HG03064 (cell line): Measurements from ENCODE around the gene SLC13A5.
"Not testable (repeated sequence)": the region's sequence is repeated elsewhere in the genome, so short reads cannot be mapped to it uniquely, and the experiment has no call there.

Experiments
- ATAC-seq: cut with Tn5 transposase; IDR thresholded peaks from one replicate; pipeline ENCODE4 v1.9.1; 2021; ENCODE audit warnings: low read depth; ENCODE audit not compliant: unreplicated experiment

The SLC13A5 gene

DNA sequence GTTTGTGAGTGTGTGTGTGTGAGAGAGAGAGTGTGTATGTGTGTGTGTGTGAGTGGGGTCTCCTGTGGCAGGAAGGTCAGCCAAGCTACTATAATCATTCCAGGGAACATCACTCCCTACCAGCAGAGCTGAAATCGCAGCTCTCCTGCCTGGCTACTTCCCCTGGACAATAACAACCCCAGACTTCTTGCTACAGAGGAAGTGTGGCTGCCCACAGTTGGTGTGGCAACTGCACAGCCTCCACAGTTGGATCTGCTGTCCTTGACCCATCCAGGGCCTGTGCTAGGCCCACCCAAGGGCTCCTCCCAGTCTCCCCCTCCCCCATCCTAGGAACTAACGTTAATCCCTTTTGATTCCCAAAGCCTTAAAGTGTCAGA, 1.5 kb downstream of the SLC13A5 start:
- ATAC-seq, result no peak

DNA sequence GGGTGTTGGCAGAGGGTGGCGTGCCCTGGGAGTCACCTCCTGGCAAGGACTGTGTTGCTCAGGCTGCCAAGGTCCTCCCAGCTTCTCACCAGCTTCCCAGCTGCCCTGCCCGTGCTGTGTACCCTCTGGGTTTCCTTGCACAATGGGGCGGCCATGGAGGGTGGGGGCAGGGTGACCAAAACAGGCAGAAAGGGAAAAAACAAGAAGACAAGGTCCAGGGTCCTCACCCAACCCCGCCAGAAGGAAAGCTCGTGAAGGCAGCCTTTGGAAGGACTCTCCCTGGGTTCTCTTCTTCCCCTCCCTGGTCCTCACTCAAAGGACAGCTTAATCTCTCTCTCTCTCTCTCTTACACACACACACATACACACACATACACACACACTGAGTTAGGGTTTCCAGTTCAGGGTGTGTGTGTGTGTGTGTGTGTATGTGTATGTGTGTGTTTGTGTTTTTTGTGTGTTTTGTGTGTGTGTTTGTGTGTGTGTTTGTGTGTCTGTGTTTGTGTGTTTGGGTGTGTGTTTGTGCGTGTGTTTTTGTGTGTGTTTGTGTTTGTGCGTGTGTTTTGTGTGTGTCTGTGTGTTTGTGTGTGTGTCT, 2.0 kb downstream of the SLC13A5 start:
- no peak for ATAC-seq

DNA sequence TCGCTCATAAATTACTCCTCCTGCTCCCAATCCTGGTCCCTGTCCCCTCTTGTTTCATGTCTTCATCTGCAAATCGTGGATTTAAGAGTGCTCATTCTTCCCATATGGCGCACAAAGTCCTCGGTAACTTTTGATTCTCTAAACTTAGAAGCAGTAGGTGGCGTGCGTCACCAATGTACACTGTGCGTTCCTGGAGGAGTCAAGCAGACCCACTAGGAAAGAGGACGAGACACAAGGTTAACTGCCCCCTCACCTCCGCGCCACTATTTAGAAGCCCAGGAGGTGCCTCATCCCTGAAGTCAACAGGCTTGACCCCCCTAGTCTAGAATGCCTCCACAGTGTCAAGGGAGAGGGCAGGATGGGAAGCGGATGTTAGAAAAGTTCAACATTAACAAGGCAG, 2.9 kb downstream of the SLC13A5 start:
- no peak for ATAC-seq

DNA sequence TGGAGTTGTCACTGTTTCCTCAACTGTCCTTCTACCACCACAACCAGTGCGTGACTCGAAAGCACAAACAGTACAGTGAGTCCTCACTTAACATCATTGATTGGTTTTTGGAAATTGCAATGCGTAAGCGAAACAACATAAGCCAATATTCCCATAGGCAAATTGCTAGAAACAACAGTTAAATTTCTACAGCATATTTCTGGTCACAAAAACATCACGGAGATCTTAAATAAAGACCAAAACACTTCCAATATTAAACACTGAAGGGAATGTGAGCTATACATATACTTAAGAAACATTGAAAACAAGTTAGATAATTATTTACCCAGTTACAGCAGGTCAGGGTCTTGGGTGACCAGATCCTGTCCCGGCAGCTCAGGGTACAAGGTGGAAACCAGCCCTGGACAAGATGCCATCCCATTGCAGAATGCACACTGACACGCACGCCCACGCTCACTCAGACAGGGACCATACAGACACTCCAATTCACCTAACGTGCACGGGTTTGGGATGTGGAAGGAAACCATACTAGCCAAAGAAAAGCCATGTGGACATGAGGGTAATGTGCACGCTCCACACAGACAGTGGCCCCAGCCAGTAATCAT, 4.7 kb downstream of the SLC13A5 start:
- no peak for ATAC-seq

DNA sequence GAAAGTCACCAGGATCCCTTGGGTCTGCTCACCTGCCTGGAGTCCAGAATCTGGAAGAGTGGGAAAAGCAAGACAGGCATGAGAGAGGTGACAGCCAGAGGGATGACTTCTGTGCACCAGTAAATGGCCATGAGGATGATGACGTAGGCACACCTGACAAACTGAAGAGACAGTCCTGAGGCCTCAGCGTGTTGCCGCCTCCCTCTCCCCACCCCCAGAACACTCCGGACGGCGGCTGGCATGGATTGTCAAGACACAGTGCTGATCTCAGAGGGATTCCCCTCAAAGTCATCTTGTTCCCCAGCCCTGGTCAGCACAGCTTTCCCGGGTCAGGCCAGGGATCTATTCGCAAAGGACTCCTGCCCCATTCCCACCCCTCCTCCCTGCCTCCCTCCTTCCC, 6.2 kb downstream of the SLC13A5 start:
- no peak for ATAC-seq

DNA sequence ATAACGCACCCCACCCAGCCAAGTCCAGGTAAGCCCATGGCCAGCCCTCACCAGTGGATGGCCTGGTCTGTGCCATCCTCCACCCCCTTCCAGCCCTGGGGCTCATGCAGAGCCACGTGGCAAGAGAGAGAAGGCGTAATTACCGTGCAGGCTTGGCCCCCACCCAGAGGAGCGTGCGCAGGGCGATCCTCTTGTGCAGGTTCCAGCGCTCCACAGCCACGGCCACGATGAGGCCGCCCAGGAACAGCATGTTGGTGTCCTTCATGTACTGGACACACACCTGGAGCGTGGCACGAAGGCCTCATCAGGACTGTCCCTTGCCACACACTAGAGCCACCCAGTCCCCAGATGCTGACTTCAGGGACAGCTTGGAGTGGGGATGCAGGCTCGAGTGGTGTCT, 6.7 kb downstream of the SLC13A5 start:
- no peak for ATAC-seq

DNA sequence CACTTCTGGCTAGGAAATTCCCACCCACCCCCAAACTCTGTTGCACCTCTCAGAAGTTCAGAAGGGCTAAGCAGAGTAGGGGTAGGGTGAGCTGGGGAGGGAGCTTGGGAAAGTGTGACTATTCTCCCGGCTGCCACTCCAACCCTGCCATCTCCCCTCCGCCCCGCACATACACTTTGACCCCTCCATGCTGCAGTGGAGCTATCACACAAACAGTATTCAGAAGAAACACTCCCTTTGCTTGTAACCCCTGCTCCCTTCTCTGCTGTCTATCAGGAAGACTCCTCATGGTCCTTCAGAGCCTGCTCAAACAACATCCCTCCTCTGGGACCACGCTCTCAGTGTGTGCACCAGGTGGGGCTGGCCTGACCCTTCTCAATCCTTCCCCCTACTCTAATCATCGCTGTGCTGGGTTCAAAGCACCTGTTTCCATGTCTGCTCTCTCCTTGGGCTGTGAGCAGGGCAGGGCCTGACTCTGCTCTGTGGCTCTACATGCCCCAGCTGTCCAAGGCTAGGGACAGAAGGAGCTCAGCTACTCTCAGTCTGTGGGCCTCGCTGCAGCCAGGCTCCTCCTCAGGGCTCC, 8.6 kb downstream of the SLC13A5 start:
- no peak for ATAC-seq

DNA sequence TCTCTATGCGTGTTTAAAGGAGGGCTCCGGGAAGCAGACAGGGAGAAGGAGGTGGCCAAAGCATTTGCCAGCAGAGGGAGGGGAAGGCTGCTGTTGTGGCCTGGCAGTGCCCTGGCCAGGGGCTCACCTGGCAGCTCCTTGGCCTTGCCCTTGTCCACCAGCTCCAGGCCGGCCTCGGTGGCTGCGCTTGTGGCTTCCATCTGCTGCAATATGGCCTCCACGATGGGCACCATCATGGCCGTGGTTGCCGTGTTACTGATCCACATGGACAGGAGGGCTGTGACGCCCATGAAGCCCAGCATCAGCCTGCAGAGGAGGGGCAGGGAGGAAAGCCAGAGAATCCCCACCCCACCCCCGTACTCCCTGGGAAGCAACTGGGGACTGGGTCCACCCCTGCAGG, 9.4 kb downstream of the SLC13A5 start:
- no peak for ATAC-seq

DNA sequence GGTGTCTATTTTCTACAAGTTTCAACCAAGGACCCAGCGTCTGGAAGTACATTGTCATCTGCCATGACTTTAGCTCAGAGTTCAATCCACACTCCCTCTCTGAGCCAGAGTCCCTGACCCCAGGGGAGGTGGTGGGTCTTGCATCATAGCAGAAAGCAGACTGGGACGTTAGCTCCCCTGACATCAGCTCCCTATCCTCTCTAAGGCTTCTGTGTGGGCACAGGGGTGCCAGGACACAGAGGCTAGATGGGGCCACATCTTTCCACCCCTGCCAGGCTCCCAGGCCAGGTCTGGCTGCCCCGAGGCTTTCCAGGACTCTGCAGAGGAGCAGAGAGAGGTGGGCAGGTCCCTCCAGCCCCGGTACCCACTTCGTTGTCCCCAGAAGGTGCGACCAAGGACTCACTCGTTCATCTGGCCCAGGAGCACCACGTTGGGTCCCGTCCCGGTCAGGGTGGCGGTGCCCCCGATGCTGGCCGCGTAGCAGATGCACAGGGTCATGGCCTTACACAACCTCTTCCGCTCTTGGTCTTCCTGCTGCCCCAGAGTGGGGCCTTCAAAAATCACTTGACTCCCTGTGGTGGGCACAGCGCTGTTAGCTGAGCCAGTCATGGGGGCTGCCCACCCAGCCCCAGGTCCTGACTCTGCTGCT, 10.5 kb downstream of the SLC13A5 start:
- ATAC-seq, result no peak

DNA sequence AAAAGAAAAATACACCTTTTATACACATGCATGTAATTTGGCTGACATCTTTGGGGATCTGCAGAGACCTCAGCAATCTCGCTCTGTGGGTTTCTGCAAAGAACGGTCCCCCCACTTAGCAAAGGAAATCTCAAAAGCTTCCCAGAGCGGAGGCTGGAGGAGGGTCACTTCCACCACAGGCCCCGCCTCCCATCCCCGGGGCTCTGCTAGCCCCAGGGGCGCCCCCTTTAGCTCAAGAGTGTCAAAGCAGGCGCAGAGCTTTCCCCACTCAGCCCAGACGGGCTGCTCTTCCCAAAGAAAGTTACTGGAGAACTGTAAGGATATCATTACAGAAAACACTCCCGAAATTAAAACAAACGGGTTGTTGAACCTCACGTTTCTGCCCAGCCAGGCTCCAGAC, 11.4 kb downstream of the SLC13A5 start:
- ATAC-seq, result no peak

DNA sequence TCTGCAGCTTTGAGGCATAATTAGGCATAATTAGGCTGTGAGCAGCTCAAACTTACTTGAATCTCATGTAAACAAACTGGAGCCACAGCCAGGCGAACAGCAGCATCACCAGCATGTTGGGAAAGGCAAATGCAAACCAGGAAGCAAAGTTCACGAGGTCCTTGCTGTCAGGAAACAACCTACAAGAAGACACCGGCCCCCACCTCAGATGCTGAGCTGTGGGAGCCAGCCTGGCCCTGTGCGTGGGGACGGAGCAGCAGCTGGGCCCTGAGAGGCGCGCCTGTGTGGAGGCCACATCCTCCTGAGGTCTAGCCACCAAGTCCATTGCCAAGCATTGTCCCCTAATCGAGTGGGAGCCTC, 12.2 kb downstream of the SLC13A5 start:
- no peak for ATAC-seq

DNA sequence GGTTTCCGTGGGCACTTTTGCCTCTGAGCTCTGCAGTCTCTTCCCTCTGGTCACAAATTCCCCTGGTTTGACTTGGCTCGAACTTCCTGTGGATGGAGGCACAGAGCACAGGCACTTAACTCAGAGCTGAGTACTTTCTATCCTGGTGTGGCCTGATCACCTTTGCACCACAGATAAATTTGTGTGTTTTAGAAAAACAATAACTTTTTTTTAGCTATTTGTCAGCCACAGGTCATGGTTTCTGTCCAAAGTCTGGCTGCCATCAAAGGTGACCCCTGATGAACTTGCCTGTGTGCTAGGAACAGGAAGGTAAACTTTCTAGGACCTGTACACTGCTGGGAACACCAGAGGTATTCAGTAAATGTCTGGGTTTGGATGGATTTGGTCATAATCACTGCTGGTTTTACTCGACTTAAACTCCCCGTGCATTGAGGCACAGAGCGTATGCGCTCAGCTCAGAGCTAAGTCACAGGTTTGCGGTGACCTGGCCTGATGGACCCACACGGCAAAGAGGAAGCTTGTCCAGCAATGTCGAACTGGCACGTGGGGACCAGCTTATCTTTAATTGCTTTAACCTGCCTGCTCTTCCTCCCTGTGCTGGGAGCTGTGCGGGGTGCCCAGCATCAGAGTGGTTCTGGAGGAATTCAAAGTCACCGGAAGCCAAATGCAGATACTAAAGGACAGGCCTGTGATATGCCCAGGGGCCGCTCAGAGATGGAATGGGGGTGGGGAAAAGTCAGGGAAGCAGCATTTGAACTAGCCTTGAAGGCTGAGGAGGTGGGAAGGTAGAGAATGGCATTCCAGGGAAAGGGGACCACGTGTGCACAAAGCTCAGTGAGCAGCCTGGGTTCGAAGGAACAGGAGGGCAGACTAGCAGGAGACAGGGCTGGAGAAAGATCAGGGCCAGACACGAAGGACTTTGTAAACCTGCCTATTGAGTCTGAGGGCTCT, 12.9 kb downstream of the SLC13A5 start:
- ATAC-seq, result no peak

DNA sequence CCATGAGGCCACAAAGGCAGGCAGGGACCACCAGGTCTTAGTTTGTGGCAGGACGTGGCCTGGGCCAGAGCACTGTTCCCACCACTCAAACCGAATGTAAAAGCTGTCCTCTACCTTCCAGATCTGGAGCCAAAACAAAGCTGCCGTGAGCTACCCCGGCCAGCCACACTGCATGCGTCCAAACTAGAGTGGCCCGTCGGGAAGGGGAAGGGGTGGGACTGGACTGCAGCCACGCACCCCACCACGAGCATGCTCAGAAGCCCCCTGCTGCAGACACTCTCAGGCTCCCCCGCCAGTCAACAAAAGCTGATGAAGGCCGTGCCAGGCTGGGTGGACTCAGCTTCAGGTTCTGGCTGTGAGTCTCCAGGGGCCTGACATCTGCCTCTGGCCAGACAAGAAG, 15.2 kb downstream of the SLC13A5 start:
- no peak for ATAC-seq

DNA sequence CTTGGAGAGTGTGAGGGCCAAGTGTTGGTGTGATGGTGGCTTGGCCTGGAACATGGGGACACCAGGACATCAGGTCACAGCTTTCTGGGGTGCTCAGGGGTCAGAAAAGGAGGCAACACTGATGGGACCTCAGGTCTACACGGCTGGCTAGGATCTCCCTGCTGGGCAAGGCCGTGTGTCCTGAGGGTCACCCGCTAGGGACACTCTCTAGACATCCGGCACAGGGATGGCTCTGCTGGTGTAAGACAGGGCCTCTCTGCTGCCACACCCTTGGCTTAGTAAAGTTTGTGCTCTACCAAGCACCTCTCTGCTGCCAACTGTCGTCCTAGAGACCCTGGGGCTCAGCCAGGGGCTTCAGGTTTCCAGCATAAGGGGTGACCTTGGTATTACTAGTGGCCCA, 16.3 kb downstream of the SLC13A5 start:
- ATAC-seq, result no peak

DNA sequence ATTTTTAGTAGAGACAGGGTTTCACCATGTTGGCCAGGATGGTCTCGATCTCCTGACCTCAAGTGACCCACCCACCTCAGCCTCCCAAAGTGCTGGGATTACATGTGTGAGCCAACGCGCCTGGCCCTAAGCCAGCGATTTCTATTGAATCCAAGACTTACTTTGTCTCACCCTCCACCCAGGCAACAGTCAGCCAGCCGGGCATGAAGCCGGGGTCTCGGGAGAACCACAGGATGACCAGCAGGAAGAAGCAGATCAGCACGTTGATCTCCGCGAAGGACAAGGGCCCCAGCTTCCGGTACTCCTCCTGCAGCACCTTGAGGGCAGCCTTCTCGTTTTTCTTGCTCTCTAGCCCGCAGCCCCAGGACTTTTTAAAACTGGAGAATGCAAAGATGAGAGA, 17.6 kb downstream of the SLC13A5 start:
- no peak for ATAC-seq

DNA sequence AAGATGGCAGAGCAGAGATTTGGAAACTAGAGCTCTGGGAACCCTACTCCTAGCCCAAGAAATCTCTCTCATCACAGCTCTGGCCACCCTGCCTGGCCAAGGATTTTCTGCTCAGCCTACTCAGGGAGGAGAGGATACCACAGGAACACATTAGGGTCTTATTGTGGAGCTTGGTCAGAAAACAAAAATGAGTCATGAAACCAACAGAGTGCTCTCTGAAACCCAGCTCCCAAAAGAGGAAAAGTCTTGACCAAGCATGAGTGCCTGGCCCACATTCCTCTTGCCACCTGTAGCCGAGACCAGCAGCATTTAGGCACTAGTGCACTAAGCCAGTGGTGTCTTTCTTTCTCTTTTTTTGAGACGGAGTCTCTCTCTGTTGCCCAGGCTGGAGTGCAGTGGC, 18.1 kb downstream of the SLC13A5 start:
- ATAC-seq, result no peak

DNA sequence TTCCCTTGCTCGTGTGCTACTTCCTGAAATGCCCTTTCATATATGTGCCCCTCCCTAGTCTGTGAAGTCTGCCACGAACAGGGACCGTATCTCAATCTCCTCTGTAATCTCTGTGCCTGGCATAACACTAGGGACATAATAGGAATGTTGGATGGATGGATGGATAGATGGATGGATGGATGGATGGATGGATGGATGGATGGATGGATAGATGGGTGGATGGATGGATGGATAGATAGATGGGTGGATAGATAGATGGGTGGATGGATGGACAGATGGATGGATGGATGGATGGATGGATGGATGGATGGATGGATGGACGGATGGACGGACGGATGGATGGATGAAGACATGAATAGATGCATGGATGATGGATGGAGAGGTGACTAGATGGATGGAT, 21.2 kb downstream of the SLC13A5 start:
- not testable (repeated sequence) for ATAC-seq

DNA sequence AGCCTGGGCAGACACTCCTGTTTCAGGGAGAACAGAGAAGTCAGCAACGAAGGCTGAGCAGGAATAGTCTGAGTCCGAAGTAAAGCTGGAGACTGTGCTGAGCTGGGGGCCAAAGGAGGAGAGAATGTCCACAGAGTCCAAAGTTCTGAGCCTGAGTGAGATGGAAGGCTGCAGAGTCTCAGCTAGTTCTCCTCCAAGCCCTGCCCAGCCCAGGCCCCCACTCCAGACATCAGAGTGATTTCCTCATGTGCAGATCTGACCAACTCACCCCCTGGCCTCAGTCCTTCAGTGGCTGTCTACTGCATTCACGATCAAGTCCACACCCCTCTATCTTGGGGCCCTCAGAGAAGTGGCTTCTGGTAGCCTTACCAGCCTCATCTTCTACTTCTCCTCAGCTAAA, 21.6 kb downstream of the SLC13A5 start:
- no peak for ATAC-seq

DNA sequence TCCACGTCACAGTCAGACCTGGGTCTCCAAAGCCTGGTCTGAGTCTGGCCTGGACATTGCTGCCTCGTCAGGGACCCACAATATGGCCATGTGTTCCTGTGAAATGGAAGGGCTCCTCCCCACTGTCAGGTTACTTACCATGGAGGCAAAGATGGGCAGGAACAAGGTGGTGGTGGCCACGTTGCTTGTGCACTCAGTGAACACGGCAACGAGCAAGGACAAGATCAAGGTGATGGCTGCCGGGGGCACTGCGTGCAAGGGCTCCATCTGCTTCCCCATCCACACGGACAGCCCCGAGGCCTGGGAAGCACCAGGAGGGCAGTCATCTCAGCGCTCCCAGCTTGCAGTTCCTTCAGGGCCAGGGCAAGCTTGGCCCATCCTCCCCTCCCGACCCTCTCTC, 22.5 kb downstream of the SLC13A5 start:
- no peak for ATAC-seq

DNA sequence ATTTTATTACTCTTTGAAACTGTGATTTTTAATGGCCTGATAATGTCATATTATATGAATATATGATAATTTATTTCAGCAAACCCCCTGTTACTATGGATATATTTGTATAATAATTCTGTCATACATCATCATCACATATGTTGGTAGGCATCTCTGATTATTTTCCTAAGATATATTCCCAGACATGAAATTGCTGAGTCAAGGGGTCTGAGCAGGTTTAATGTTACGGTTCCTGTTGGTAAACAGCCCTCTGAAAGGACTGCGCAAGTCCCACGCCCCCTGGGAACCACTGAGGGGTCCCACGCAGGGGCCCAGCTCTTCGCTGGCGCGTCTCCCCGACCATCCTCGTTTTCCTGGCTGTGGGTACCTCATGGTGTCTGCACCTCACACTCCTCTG, 24.2 kb downstream of the SLC13A5 start:
- ATAC-seq, result no peak

DNA sequence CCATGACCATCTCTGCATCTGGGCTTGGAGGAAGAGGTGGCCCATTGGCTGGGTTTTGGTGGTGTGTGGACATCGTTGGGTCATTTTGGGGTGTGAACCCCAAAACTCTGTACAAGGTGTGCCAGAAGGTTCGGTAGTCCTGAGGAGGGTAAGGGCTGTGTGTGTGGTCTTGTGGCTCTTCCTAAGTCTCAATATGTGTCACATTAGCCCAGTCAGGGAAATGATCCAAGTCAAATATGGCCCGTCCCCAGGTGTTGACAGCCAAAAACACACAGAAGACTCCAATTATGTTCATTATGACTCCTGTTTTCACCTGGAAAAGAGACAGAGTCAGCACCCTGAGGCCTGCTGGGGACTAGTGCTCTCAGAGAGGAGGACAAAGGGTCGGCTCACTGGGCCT, 27.1 kb downstream of the SLC13A5 start:
- ATAC-seq, result no peak
